Astrocyte (in vitro differentiated cells and primary cell): ENCODE data around the gene MAN1A1. TPM values are rescaled to one million over a fixed set of nuclear protein-coding genes. Genes with fewer than 3 reads are reported as not detected.

ENCODE experiments used
- DNase-seq: peaks from one replicate; pipeline ENCODE4 v3.0.0-alpha.2; 2010; ENCODE audit warnings: low read depth
- FAIRE-seq: peaks from 2 replicates; lab custom pipeline; 2011; peaks lifted over from hg19 to GRCh38; lab: Jason Lieb, UNC
- H2AFZ ChIP-seq: 2 replicates; pipeline ENCODE4 v1.6.0; 2012; ENCODE audit warnings: low read depth, low read length, inconsistent platforms
- H3K27ac ChIP-seq: 2 replicates; pipeline ENCODE4 v1.5.1; 2011; ENCODE audit warnings: low read depth, low read length, inconsistent platforms
- H3K27me3 ChIP-seq: 2 replicates; pipeline ENCODE4 v1.6.0; 2011; ENCODE audit warnings: low read length, inconsistent platforms; ENCODE audit not compliant: insufficient read depth
- H3K36me3 ChIP-seq: 2 replicates; pipeline ENCODE4 v1.5.1; 2011; ENCODE audit warnings: low read length, inconsistent platforms; ENCODE audit not compliant: insufficient read depth
- H3K4me1 ChIP-seq: 2 replicates; pipeline ENCODE4 v1.5.1; 2011; ENCODE audit warnings: low read length, inconsistent platforms; ENCODE audit not compliant: insufficient read depth
- H3K4me2 ChIP-seq: 2 replicates; pipeline ENCODE4 v1.6.0; 2012; ENCODE audit warnings: low read length, inconsistent platforms
- H3K4me3 ChIP-seq: 2 replicates; pipeline ENCODE4 v1.5.1; 2011; ENCODE audit warnings: low read depth, mild to moderate bottlenecking, low read length, inconsistent platforms; ENCODE audit not compliant: insufficient read depth
- H3K79me2 ChIP-seq: 2 replicates; pipeline ENCODE4 v1.6.0; 2012; ENCODE audit warnings: mild to moderate bottlenecking, low read length, inconsistent platforms; ENCODE audit not compliant: insufficient read depth
- H3K9ac ChIP-seq: 2 replicates; pipeline ENCODE4 v1.6.0; 2012; ENCODE audit warnings: mild to moderate bottlenecking, low read length, inconsistent platforms
- H3K9me3 ChIP-seq: 2 replicates; pipeline ENCODE4 v1.5.1; 2012; ENCODE audit warnings: low read depth, mild to moderate bottlenecking, low read length, inconsistent platforms; ENCODE audit not compliant: insufficient read depth
- H4K20me1 ChIP-seq: 2 replicates; pipeline ENCODE4 v1.6.0; 2012; ENCODE audit warnings: low read length, inconsistent platforms; ENCODE audit not compliant: insufficient read depth
- H3K27ac Mint-ChIP-seq: one replicate; pipeline ENCODE4 v1.8.0; 2021; ENCODE audit warnings: mild to moderate bottlenecking, mixed read lengths; ENCODE audit not compliant: unreplicated experiment
- H3K27me3 Mint-ChIP-seq: one replicate; pipeline ENCODE4 v1.8.0; 2021; ENCODE audit warnings: low read depth, mixed read lengths; ENCODE audit not compliant: unreplicated experiment
- H3K36me3 Mint-ChIP-seq: one replicate; pipeline ENCODE4 v1.8.0; 2021; ENCODE audit warnings: low read depth, mixed read lengths; ENCODE audit not compliant: unreplicated experiment
- H3K4me1 Mint-ChIP-seq: one replicate; pipeline ENCODE4 v1.8.0; 2021; ENCODE audit warnings: low read depth, mixed read lengths; ENCODE audit not compliant: unreplicated experiment
- H3K4me3 Mint-ChIP-seq: one replicate; pipeline ENCODE4 v1.8.0; 2021; ENCODE audit warnings: mild to moderate bottlenecking, moderate library complexity, mixed read lengths; ENCODE audit not compliant: unreplicated experiment
- H3K9me3 Mint-ChIP-seq: one replicate; pipeline ENCODE4 v1.8.0; 2021; ENCODE audit warnings: mild to moderate bottlenecking, mixed read lengths; ENCODE audit not compliant: unreplicated experiment
- EZH2 ChIP-seq: IDR thresholded peaks from 2 replicates; pipeline ENCODE4 v1.6.1; 2012; ENCODE audit warnings: mild to moderate bottlenecking, low read length, inconsistent platforms; ENCODE audit not compliant: insufficient read depth
- total RNA-seq: library from RNA; stranded (reverse); gene quantifications from 2 replicates; pipeline ENCODE4 v1.2.1, GENCODE V29; 2021
- TF ChIP-seq, protein P1 (sequence below): IDR thresholded peaks from 2 replicates; pipeline ENCODE4 v1.5.1; 2011; ENCODE audit warnings: low read depth, mild to moderate bottlenecking, inconsistent platforms, low read length, moderate library complexity; ENCODE audit not compliant: insufficient read depth

The MAN1A1 gene
- total RNA-seq, 1 donor from 2014 or later, result 11.7 TPM

DNA sequence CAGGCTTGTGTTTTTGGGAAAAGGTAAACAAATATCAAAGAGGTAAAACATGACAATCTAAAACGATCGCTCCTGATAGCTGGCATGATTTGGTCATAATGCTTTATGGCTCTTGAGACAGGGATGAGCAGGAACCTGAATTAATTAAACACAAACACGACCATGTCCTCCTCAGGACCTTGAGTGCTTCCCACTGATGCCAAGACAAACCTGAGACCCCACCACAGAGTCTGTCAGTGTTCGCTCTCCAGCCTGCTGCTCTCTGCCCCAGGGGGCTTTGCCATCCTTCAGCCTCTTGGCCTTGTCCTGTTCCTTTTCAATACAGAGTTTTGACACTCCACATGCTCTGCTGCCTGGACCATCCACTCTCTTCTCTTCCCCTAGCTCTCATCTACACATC is 119.4 kb downstream of the MAN1A1 start:
- Histone ChIP-seq H3K9me3 (no peaks in the 10 kb centered on the region), H3K36me3 (no peaks in the 10 kb centered on the region), H3K4me3 (no peak overlapping the region), H3K79me2 (no peaks in the 10 kb centered on the region), H3K27me3 (no peaks in the 10 kb centered on the region), H3K27ac (no peak overlapping the region), H2AFZ (no peak overlapping the region), H4K20me1 (no peaks in the 10 kb centered on the region), H3K4me1 (no peaks in the 10 kb centered on the region), H3K4me2 (no peak overlapping the region), H3K9ac (no peak overlapping the region)
- FAIRE-seq, result no peak
- DNase-seq, result no peak
- H3K4me3 Mint-ChIP-seq, result no peak overlapping the region
- H3K36me3 Mint-ChIP-seq, result peaks cover 2% of the 10 kb centered on the region
- H3K27ac Mint-ChIP-seq, result no peak overlapping the region
- TF ChIP-seq, protein P1, sequence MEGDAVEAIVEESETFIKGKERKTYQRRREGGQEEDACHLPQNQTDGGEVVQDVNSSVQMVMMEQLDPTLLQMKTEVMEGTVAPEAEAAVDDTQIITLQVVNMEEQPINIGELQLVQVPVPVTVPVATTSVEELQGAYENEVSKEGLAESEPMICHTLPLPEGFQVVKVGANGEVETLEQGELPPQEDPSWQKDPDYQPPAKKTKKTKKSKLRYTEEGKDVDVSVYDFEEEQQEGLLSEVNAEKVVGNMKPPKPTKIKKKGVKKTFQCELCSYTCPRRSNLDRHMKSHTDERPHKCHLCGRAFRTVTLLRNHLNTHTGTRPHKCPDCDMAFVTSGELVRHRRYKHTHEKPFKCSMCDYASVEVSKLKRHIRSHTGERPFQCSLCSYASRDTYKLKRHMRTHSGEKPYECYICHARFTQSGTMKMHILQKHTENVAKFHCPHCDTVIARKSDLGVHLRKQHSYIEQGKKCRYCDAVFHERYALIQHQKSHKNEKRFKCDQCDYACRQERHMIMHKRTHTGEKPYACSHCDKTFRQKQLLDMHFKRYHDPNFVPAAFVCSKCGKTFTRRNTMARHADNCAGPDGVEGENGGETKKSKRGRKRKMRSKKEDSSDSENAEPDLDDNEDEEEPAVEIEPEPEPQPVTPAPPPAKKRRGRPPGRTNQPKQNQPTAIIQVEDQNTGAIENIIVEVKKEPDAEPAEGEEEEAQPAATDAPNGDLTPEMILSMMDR, result no peak
- no peak for TF ChIP-seq EZH2
- no peaks in the 10 kb centered on the region for H3K27me3 Mint-ChIP-seq
- peaks cover 4% of the 10 kb centered on the region for H3K9me3 Mint-ChIP-seq
- no peaks in the 10 kb centered on the region for H3K4me1 Mint-ChIP-seq

DNA sequence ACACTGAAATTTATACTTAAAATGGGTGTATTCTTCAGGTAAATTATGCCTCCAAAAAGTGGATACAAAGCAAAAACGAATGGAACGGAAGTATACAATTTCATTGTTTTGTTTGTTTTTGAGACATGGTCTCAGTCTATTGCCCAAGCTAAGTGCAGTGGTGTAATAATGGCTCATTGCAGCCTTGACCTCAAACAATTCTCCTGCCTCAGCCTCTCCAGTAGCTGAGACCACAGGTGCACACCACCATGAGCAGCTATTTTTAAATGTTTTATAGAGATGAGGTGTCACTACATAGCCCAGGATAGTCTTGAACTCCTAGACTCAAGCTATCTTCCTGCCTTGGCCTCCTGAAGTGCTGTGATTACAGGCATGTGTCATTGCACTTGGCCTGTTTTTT is 122.2 kb downstream of the MAN1A1 start:
- H2AFZ ChIP-seq, result no peak overlapping the region
- FAIRE-seq (no peak), DNase-seq (no peak)
- no peaks in the 10 kb centered on the region for H3K79me2 ChIP-seq
- no peak overlapping the region for H3K27ac ChIP-seq
- no peak overlapping the region for H3K27ac Mint-ChIP-seq
- no peaks in the 10 kb centered on the region for H3K36me3 ChIP-seq
- no peaks in the 10 kb centered on the region for H3K4me1 ChIP-seq
- no peak overlapping the region for H3K4me2 ChIP-seq
- no peak for TF ChIP-seq EZH2
- TF ChIP-seq, protein P1, result no peak
- no peaks in the 10 kb centered on the region for H4K20me1 ChIP-seq
- H3K9me3 ChIP-seq, result no peaks in the 10 kb centered on the region
- H3K27me3 ChIP-seq, result no peaks in the 10 kb centered on the region
- no peaks in the 10 kb centered on the region for H3K4me1 Mint-ChIP-seq
- H3K4me3 ChIP-seq, result no peak overlapping the region
- H3K4me3 Mint-ChIP-seq, result no peak overlapping the region
- H3K9me3 Mint-ChIP-seq, result no peaks in the 10 kb centered on the region
- H3K9ac ChIP-seq, result no peak overlapping the region
- peaks cover 1% of the 10 kb centered on the region for H3K36me3 Mint-ChIP-seq
- no peaks in the 10 kb centered on the region for H3K27me3 Mint-ChIP-seq

DNA sequence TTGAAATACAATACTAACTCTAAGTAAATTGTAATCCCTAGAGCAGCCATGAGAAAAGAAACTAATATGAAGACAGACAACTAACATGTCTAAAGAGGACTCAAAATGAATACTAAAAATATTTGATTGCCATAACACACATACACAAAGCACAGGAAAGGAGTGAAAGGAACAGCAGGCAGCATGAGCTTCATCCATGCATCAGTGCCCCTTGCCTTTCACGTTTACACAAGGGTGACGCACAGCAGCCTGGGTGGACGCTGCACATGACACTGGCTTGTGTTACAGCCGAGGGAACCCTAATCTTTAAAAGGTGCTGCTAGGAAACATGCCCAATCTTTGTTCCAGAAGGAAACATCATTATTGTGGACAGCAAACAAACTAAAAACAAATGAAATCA is 123.5 kb downstream of the MAN1A1 start:
- TF ChIP-seq EZH2, result no peak
- TF ChIP-seq, protein P1, result no peak
- H3K27ac Mint-ChIP-seq, result no peak overlapping the region
- H3K36me3 ChIP-seq, result no peaks in the 10 kb centered on the region
- no peak overlapping the region for H3K27ac ChIP-seq
- no peaks in the 10 kb centered on the region for H3K27me3 ChIP-seq
- H2AFZ ChIP-seq, result no peak overlapping the region
- FAIRE-seq (no peak), DNase-seq (no peak)
- no peaks in the 10 kb centered on the region for H3K79me2 ChIP-seq
- no peaks in the 10 kb centered on the region for H3K4me1 Mint-ChIP-seq
- H3K4me3 Mint-ChIP-seq, result no peak overlapping the region
- H3K36me3 Mint-ChIP-seq, result no peaks in the 10 kb centered on the region
- H3K4me1 ChIP-seq, result no peaks in the 10 kb centered on the region
- no peaks in the 10 kb centered on the region for H3K27me3 Mint-ChIP-seq
- no peak overlapping the region for H3K4me2 ChIP-seq
- H3K9me3 ChIP-seq, result no peaks in the 10 kb centered on the region
- no peaks in the 10 kb centered on the region for H4K20me1 ChIP-seq
- no peak overlapping the region for H3K4me3 ChIP-seq
- no peak overlapping the region for H3K9ac ChIP-seq
- no peaks in the 10 kb centered on the region for H3K9me3 Mint-ChIP-seq
